ENCODE measurements around the gene RER1. TPM values are rescaled to one million over a fixed set of nuclear protein-coding genes. Genes with fewer than 3 reads are reported as not detected.

Gene RER1
- total RNA-seq, 1 donor from 2014 or later = 61.3 TPM

GRCh38 chr1:2355373-2356261, 36.0 kb upstream of the RER1 start:
- H3K4me1 ChIP-seq = peaks cover 7 to 29% of the 10 kb centered on the region in 2 donors
- no peak overlapping the region for H3K27ac ChIP-seq
- H3K4me3 ChIP-seq = no peak overlapping the region
- intact Hi-C loops (cut with DNase I) = no loop called here
- no peaks in the 10 kb centered on the region for H3K27me3 ChIP-seq
- TF ChIP-seq CTCF (IDR thresholded peaks at IDR 0.05) = no peak
- no peak for DNase-seq (ENCODE audit: low spot score in 2 of 2)
- no peaks in the 10 kb centered on the region for H3K36me3 ChIP-seq
- no peaks in the 10 kb centered on the region for H3K9me3 ChIP-seq

GRCh38 chr1:2356401-2356800, 35.2 kb upstream of the RER1 start:
- H3K4me1 ChIP-seq = peaks cover 7 to 29% of the 10 kb centered on the region in 2 donors
- no peak overlapping the region for H3K4me3 ChIP-seq
- H3K36me3 ChIP-seq = no peaks in the 10 kb centered on the region
- intact Hi-C loops (cut with DNase I) = no loop called here
- H3K9me3 ChIP-seq = no peaks in the 10 kb centered on the region
- DNase-seq (ENCODE audit: low spot score in 2 of 2) = no peak
- H3K27me3 ChIP-seq = no peaks in the 10 kb centered on the region
- H3K27ac ChIP-seq = no peak overlapping the region
- TF ChIP-seq CTCF (IDR thresholded peaks at IDR 0.05) = no peak

GRCh38 chr1:2356911-2357845, 34.5 kb upstream of the RER1 start:
- Histone ChIP-seq H3K4me1 (peaks cover 7 to 29% of the 10 kb centered on the region in 2 donors), H3K36me3 (no peaks in the 10 kb centered on the region), H3K4me3 (no peak overlapping the region), H3K27ac (no peak overlapping the region), H3K9me3 (no peaks in the 10 kb centered on the region), H3K27me3 (no peaks in the 10 kb centered on the region)
- DNase-seq (ENCODE audit: low spot score in 2 of 2) = no peak
- intact Hi-C loops (cut with DNase I) = no loop called here
- TF ChIP-seq CTCF (IDR thresholded peaks at IDR 0.05) = no peak

- no peaks in the 10 kb centered on the region for H3K9me3 ChIP-seq
These were observed 33.6 kb upstream of the RER1 start for GRCh38 chr1:2358072-2358471.

More at GRCh38 chr1:2358072-2358471, 33.6 kb upstream of the RER1 start:
- Histone ChIP-seq H3K36me3 (no peaks in the 10 kb centered on the region), H3K4me3 (no peak overlapping the region), H3K27ac (no peak overlapping the region), H3K4me1 (peaks cover 4 to 25% of the 10 kb centered on the region in 2 donors), H3K27me3 (no peaks in the 10 kb centered on the region)
- no peak for DNase-seq (ENCODE audit: low spot score in 2 of 2)
- intact Hi-C loops (cut with DNase I) = no loop called here
- no peak for TF ChIP-seq CTCF (IDR thresholded peaks at IDR 0.05)
